ENCODE results near the gene PCBP3. TPM values are rescaled to one million over a fixed set of nuclear protein-coding genes. Genes with fewer than 3 reads are reported as not detected.

The PCBP3 gene
- total RNA-seq, 1 experiment from 2014 or later = 0.23 TPM

- Histone ChIP-seq H3K27me3 (no peaks in the 10 kb centered on the region), H3K36me3 (peaks cover 63% of the 10 kb centered on the region), H3K9me3 (0 out of 2 replicates have a peak, but pooled peaks cover 2% of the 10 kb centered on the region), H3K4me3 (peak overlapping the region; percentile 96)
- DNase-seq = no peak
Measured at GRCh38 chr21:45983981-45984551, 340.5 kb downstream of the PCBP3 start.

GRCh38 chr21:45984584-45985095, 341.1 kb downstream of the PCBP3 start:
- 0 out of 2 replicates have a peak, but pooled peaks cover 2% of the 10 kb centered on the region for H3K9me3 ChIP-seq
- H3K4me3 ChIP-seq = peak overlapping the region; percentile 96
- no peaks in the 10 kb centered on the region for H3K27me3 ChIP-seq
- peaks cover 69% of the 10 kb centered on the region for H3K36me3 ChIP-seq
- DNase-seq = no peak

- Histone ChIP-seq H3K36me3 (peaks cover 78% of the 10 kb centered on the region), H3K27me3 (no peaks in the 10 kb centered on the region), H3K9me3 (0 out of 2 replicates have a peak, but pooled peaks cover 2% of the 10 kb centered on the region), H3K4me3 (no peak overlapping the region)
- no peak for DNase-seq
Measured at GRCh38 chr21:45985471-45986315, 342.2 kb downstream of the PCBP3 start.

GRCh38 chr21:45986316-45987051, 343.0 kb downstream of the PCBP3 start:
- Histone ChIP-seq H3K9me3 (0 out of 2 replicates have a peak, but pooled peaks cover 2% of the 10 kb centered on the region), H3K27me3 (no peaks in the 10 kb centered on the region), H3K4me3 (no peak overlapping the region), H3K36me3 (peaks cover 83% of the 10 kb centered on the region)
- no peak for DNase-seq

GRCh38 chr21:45987121-45987711, 343.7 kb downstream of the PCBP3 start:
- peaks cover 84% of the 10 kb centered on the region for H3K36me3 ChIP-seq
- no peak for DNase-seq

GRCh38 chr21:45988366-45989347, 345.1 kb downstream of the PCBP3 start:
- peaks cover 85% of the 10 kb centered on the region for H3K36me3 ChIP-seq
- no peaks in the 10 kb centered on the region for H3K27me3 ChIP-seq
- H3K9me3 ChIP-seq = 0 out of 2 replicates have a peak, but pooled peaks cover 2% of the 10 kb centered on the region
- DNase-seq = peak; percentile 1
- no peak overlapping the region for H3K4me3 ChIP-seq

More at GRCh38 chr21:45987121-45987711, 343.7 kb downstream of the PCBP3 start:
- no peak overlapping the region for H3K4me3 ChIP-seq
- H3K9me3 ChIP-seq = 0 out of 2 replicates have a peak, but pooled peaks cover 2% of the 10 kb centered on the region
- H3K27me3 ChIP-seq = no peaks in the 10 kb centered on the region

- no peaks in the 10 kb centered on the region for H3K27me3 ChIP-seq
- peaks cover 86% of the 10 kb centered on the region for H3K36me3 ChIP-seq
- DNase-seq = no peak
- no peak overlapping the region for H3K4me3 ChIP-seq
- H3K9me3 ChIP-seq = 0 out of 2 replicates have a peak, but pooled peaks cover 1% of the 10 kb centered on the region
Measured at GRCh38 chr21:45989355-45990048, 346.0 kb downstream of the PCBP3 start.

- Histone ChIP-seq H3K9me3 (no peaks in the 10 kb centered on the region), H3K4me3 (no peak overlapping the region), H3K36me3 (peaks cover 86% of the 10 kb centered on the region), H3K27me3 (no peaks in the 10 kb centered on the region)
- DNase-seq = no peak
Measured at GRCh38 chr21:45990049-45990711, 346.7 kb downstream of the PCBP3 start.

- Histone ChIP-seq H3K9me3 (no peaks in the 10 kb centered on the region), H3K27me3 (no peaks in the 10 kb centered on the region), H3K36me3 (peaks cover 86% of the 10 kb centered on the region), H3K4me3 (no peak overlapping the region)
- peak; percentile 0 for DNase-seq
Measured at GRCh38 chr21:45990741-45991605, 347.4 kb downstream of the PCBP3 start.

GRCh38 chr21:45991606-45992300, 348.2 kb downstream of the PCBP3 start:
- peak; percentile 1 for DNase-seq
- Histone ChIP-seq H3K9me3 (no peaks in the 10 kb centered on the region), H3K27me3 (no peaks in the 10 kb centered on the region), H3K4me3 (no peak overlapping the region), H3K36me3 (peaks cover 86% of the 10 kb centered on the region)
